LNCAP (cell line): ENCODE measurements around the gene IL2RG.

ENCODE experiments used
- CTCF ChIP-seq: fragments of 450-650 bp; IDR thresholded peaks from 2 replicates; pipeline ENCODE4 v1.5.1; 2017; ENCODE audit warnings: mild to moderate bottlenecking

The IL2RG gene

GRCh38 chrX:71057848-71058530 lies 53.4 kb downstream of the IL2RG start:
- no peak for TF ChIP-seq CTCF
